ENCODE measurements around the gene POU2F1. TPM values are rescaled to one million over a fixed set of nuclear protein-coding genes. Genes with fewer than 3 reads are reported as not detected.

Gene POU2F1
- total and polyA plus RNA-seq, 3 donors from 2014 or later: 17.1 to 36.9 (median 36.0) TPM

GRCh38 chr1:167409183-167409582, 188.5 kb downstream of the POU2F1 start:
- DNase-seq: no peak
- intact Hi-C loops (cut with DNase I; ENCODE audit: low total_unique reads): no loop called here
- no peaks in the 10 kb centered on the region for H3K36me3 ChIP-seq (ENCODE audit: low read depth, missing control alignments)
- peaks cover 8% of the 10 kb centered on the region for H3K4me1 ChIP-seq
- H3K27ac ChIP-seq: no peak overlapping the region
- no peak overlapping the region for H3K4me3 ChIP-seq
- TF ChIP-seq CTCF (IDR thresholded peaks at IDR 0.05) (no peak), POLR2A (IDR thresholded peaks at IDR 0.05) (no peak)
- no peaks in the 10 kb centered on the region for H3K27me3 ChIP-seq
- H3K9me3 ChIP-seq: no peaks in the 10 kb centered on the region
- WGBS, 2 donors: 89 to 95% methylated on average over 1 of the region's 1 CpG

DNA sequence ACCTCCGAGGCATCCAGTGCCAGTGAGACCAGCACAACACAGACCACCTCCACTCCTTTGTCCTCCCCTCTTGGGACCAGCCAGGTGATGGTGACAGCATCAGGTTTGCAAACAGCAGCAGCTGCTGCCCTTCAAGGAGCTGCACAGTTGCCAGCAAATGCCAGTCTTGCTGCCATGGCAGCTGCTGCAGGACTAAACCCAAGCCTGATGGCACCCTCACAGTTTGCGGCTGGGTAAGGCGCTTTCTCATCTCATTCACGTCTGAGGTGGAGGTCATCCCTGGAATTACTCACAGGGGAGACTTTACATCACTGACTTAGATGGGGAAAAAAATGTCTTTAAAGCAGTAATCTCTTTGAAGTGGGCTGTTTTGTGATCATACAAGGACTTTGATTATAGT, 191.4 kb downstream of the POU2F1 start:
- H3K4me3 ChIP-seq: no peak overlapping the region
- H3K9me3 ChIP-seq: no peaks in the 10 kb centered on the region
- TF ChIP-seq CTCF (IDR thresholded peaks at IDR 0.05): no peak
- no peak for TF ChIP-seq POLR2A (IDR thresholded peaks at IDR 0.05)
- peaks cover 8% of the 10 kb centered on the region for H3K4me1 ChIP-seq
- no peaks in the 10 kb centered on the region for H3K36me3 ChIP-seq (ENCODE audit: low read depth, missing control alignments)
- intact Hi-C loops (cut with DNase I; ENCODE audit: low total_unique reads): no loop called here
- WGBS, 2 donors: 83 to 91% methylated on average over 4 of the region's 4 CpGs
- no peak overlapping the region for H3K27ac ChIP-seq
- no peaks in the 10 kb centered on the region for H3K27me3 ChIP-seq
- DNase-seq: no peak

DNA sequence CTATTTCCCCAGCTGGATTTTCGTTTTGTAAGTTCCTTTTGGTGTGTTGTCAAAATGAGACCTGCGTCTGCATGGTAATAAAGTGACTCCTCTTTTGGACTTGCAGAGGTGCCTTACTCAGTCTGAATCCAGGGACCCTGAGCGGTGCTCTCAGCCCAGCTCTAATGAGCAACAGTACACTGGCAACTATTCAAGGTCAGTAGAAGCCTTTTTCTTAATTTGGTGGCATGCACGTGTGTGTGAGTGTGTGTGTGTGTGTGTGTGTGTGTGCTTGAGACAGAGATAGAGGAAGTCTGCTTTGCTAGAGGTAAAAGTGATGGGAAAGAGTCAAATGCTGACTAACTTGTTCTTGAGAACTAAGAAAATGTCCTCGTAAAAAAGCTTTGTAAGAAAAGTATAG, 192.2 kb downstream of the POU2F1 start:
- intact Hi-C loops (cut with DNase I; ENCODE audit: low total_unique reads): no loop called here
- Histone ChIP-seq H3K27ac (no peak overlapping the region), H3K27me3 (no peaks in the 10 kb centered on the region), H3K9me3 (no peaks in the 10 kb centered on the region), H3K4me1 (peaks cover 8% of the 10 kb centered on the region), H3K36me3 (ENCODE audit: low read depth, missing control alignments) (no peaks in the 10 kb centered on the region), H3K4me3 (no peak overlapping the region)
- TF ChIP-seq POLR2A (IDR thresholded peaks at IDR 0.05) (no peak), CTCF (IDR thresholded peaks at IDR 0.05) (no peak)
- 22 to 53% methylated on average over 5 of the region's 5 CpGs for WGBS, 2 donors
- DNase-seq: peak; percentile 34

DNA sequence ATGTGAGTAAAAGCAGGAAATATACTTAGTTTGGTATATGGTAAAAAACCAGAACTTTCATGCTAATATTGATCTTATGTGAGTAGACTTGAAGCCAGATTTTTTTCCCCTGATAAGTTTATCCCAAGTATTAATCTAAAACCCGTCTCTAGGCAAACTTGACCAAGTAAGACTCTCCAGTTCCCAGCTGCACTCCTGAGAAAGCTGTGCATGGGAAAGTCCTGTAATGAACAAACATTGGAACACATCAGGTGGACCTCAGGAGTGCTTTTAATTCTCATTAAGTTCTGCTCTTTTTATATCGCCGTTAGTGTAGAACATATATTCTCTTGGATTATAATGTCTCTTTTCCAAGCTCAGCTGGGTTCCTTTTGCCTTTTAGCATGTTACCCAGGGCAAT, 192.6 kb downstream of the POU2F1 start:
- Histone ChIP-seq H3K27ac (no peak overlapping the region), H3K27me3 (no peaks in the 10 kb centered on the region), H3K4me1 (peaks cover 8% of the 10 kb centered on the region), H3K4me3 (no peak overlapping the region), H3K9me3 (no peaks in the 10 kb centered on the region), H3K36me3 (ENCODE audit: low read depth, missing control alignments) (no peaks in the 10 kb centered on the region)
- WGBS, 2 donors: 76 to 93% methylated on average over 3 of the region's 3 CpGs
- TF ChIP-seq POLR2A (IDR thresholded peaks at IDR 0.05) (no peak), CTCF (IDR thresholded peaks at IDR 0.05) (no peak)
- DNase-seq: no peak
- intact Hi-C loops (cut with DNase I; ENCODE audit: low total_unique reads): no loop called here

- Histone ChIP-seq H3K27me3 (no peaks in the 10 kb centered on the region), H3K9me3 (no peaks in the 10 kb centered on the region), H3K36me3 (ENCODE audit: low read depth, missing control alignments) (no peaks in the 10 kb centered on the region), H3K4me3 (no peak overlapping the region), H3K27ac (no peak overlapping the region), H3K4me1 (peaks cover 12% of the 10 kb centered on the region)
- no peak for DNase-seq
- TF ChIP-seq POLR2A (IDR thresholded peaks at IDR 0.05) (no peak), CTCF (IDR thresholded peaks at IDR 0.05) (no peak)
- intact Hi-C loops (cut with DNase I; ENCODE audit: low total_unique reads): no loop called here
- WGBS, 2 donors: 71 to 92% methylated on average over 1 of the region's 1 CpG
Observed at GRCh38 chr1:167416506-167416905, 195.8 kb downstream of the POU2F1 start.
